RKO (cell line): Measurements from ENCODE around the gene DIAPH1.
A peak's percentile ranks its signal among the peaks of the same experiment; 100 is the strongest.

Experiments
- DNase-seq: peaks from one replicate; pipeline ENCODE4 v3.0.0-alpha.2; 2016; ENCODE audit warnings: low spot score

Gene DIAPH1

GRCh38 chr5:141519605-141520565 lies 98.9 kb downstream of the DIAPH1 start:
- DNase-seq, result no peak

GRCh38 chr5:141518618-141519015 lies 100.2 kb downstream of the DIAPH1 start:
- DNase-seq, result no peak

- no peak for DNase-seq
Measured at GRCh38 chr5:141517880-141518617, 100.8 kb downstream of the DIAPH1 start.

DNA sequence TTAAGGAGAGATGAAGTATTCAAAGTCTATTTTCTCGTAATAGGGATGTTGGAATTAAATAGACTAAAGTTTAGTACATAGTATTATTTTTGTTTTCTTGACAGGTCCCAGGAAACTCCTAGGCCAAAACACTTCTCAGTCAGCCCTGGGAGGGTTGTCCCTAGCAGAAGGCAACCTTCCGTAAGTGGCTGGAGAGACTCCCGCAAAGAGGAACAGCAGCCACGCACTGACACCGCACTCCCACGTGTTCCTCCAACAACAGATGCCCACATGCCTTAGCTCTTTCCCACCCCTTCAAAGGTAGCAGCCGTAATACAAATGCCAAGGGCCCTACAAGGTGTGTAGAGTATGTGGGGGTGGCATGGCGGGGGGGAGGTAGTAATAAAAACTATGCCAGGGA lies 101.5 kb downstream of the DIAPH1 start:
- DNase-seq, result no peak

DNA sequence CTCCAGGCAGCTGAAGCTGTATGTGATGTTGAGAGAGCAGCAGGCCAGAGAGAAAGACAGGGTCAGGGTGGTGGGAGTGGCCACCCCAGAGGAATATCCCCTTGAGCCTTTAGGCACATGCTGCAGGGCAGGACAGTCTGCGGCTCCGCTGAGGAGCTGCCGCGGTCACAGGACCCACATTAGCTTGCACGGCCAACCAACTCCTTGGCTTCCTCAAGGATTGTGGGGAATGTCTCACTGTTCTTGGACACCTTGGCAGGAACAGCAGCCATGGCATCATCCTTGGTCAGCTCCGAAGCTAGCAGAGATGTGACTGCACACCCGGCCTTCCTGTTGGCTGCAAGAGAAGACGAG lies 102.2 kb downstream of the DIAPH1 start:
- no peak for DNase-seq

DNA sequence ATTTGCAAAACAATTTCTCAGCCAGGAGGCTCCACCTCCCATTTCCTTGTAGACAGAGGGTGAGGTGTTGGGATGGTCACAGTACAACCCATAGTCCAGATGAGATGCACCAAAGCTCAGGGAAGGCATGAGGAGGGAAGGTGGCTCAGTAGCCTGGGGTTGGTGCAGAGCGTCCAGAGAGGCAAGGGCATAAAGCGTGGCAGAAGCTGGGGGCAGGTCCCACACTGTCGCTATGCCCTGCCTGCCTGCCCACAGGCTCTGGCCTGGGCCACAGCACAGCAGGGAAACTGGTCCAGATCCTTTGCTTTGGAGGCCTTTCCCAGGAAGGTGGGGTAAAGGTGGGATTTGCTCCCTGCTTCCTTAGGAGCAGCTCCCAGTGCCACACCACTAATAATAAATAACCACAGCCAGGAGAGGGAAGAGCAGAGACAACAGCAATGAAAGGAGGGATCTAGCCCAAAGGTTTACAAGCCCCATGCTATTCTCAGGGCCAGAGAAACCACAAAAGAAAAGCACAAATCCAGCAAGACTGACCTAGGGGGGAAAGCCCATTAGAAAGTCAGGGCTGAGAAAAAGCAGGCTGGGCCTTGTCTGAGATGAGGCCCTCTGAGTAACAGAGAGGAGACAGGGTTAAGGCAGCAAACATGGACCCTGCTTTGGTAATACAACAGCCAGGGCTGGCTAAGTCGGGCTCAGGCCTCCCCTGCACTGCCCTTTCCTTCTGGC lies 102.7 kb downstream of the DIAPH1 start:
- no peak for DNase-seq

GRCh38 chr5:141515141-141515540 lies 103.7 kb downstream of the DIAPH1 start:
- DNase-seq, result no peak

DNA sequence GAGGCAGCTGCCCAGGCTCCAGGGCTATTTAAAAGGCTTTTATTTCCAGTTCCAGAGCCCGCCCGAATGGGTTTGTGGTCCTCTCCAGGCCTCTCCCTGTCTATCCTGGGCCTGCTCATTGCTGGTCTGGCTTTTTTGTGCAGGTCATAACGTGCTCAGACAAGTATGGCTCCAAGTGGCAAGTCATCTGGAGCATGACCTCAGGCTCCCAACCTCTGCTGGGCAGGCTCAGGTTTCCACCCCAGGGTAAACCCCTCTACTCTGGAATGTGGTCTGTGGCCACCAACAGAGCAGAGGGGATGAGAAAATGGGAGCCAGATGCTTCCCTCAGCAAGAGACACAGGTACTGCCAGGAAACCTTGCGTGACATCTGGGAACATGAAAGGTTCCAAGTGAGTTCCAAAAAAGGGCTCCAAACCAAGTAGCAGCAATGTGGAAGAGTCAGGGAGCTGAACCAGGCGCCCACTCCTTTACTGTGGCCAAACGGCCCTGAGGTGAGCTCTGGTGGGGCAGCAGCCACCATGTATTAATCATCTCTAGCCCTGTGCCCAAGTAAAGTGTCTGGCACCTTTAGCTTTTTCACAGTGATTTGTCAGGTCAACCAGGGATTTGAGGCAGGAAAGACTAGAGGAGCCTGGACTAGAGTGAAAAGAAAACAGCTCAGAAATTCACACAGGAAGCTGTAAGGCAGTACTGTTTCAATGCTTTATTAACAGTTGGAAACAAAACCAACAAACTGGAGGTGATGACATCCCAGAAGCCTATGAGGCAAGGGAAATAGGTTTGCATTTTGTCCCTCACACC lies 104.3 kb downstream of the DIAPH1 start:
- no peak for DNase-seq

GRCh38 chr5:141513627-141514329 lies 105.0 kb downstream of the DIAPH1 start:
- DNase-seq, result no peak

GRCh38 chr5:141512911-141513626 lies 105.7 kb downstream of the DIAPH1 start:
- no peak for DNase-seq

DNA sequence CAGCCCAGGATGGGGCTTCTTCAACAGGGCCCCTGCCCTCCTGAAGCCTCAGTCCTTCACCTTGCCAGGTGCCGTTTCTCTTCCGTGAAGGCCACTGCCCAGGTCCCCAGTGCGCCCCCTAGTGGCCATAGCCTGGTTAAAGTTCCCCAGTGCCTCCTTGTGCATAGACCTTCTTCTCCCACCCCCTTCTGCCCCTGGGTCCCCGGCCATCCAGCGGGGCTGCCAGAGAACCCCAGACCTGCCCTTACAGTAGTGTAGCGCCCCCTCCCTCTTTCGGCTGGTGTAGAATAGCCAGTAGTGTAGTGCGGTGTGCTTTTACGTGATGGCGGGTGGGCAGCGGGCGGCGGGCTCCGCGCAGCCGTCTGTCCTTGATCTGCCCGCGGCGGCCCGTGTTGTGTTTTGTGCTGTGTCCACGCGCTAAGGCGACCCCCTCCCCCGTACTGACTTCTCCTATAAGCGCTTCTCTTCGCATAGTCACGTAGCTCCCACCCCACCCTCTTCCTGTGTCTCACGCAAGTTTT lies 106.3 kb downstream of the DIAPH1 start:
- DNase-seq, result no peak

DNA sequence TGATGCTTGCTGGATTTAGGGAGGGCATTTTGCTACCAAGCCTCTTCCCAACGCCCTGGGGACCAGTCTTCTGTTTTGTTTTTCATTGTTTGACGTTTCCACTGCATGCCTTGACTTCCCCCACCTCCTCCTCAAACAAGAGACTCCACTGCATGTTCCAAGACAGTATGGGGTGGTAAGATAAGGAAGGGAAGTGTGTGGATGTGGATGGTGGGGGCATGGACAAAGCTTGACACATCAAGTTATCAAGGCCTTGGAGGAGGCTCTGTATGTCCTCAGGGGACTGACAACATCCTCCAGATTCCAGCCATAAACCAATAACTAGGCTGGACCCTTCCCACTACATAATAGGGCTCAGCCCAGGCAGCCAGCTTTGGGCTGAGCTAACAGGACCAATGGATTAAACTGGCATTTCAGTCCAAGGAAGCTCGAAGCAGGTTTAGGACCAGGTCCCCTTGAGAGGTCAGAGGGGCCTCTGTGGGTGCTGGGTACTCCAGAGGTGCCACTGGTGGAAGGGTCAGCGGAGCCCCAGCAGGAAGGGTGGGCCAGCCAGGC lies 107.0 kb downstream of the DIAPH1 start:
- DNase-seq, result no peak

DNA sequence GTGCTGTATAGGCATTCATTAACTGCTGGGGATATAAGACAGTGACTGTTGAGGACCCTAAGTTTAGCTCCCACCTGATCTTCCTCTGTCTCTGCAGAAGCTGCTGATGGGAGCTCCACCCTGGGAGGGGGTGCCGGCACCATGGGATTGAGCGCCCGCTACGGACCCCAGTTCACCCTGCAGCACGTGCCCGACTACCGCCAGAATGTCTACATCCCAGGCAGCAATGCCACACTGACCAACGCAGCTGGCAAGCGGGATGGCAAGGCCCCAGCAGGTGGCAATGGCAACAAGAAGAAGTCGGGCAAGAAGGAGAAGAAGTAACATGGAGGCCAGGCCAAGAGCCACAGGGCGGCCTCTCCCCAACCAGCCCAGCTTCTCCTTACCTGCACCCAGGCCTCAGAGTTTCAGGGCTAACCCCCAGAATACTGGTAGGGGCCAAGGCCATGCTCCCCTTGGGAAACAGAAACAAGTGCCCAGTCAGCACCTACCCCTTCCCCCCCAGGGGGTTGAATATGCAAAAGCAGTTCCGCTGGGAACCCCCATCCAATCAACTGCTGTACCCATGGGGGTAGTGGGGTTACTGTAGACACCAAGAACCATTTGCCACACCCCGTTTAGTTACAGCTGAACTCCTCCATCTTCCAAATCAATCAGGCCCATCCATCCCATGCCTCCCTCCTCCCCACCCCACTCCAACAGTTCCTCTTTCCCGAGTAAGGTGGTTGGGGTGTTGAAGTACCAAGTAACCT lies 107.8 kb downstream of the DIAPH1 start:
- no peak for DNase-seq

GRCh38 chr5:141510160-141510559 lies 108.6 kb downstream of the DIAPH1 start:
- DNase-seq, result no peak

DNA sequence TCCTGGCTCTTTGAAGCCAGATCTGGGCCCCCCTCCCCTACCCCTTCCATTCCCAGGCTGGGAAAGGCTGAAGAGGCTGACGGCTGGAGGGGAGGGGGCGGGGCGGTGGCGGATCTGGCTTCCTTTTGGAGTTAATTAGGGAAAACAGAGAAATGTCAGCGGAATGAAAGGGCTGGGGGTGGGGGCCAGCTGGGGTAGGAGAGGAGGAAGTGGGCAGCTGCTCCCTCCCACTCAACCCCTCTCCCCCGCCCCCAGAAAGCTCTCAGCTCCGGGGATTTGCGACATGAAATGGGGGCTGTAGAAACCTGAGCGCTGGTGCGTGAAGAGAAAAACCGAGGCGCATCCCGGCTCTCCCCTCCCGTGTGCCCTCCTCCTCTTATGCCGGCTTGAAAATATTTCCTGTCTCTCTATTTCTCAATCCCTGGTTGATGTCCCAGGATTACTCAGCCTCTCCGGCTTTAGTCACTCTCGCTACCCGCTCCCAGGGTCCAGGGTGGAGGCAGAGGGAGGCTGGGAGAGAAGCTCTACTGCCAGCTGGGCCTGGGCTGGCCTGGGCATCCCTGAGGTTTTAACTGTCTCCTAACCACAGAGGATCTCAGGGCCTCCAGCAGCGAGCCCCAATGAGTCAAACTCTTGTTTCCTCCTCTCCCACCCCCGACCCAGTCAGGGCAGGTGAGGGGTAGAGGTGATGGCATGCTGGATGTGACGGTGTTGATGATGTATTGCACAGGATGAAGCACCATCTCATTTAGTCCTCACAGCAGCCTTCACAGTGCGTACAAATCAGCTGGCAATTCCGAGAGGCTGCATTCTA lies 109.8 kb downstream of the DIAPH1 start:
- peak; percentile 80 for DNase-seq

DNA sequence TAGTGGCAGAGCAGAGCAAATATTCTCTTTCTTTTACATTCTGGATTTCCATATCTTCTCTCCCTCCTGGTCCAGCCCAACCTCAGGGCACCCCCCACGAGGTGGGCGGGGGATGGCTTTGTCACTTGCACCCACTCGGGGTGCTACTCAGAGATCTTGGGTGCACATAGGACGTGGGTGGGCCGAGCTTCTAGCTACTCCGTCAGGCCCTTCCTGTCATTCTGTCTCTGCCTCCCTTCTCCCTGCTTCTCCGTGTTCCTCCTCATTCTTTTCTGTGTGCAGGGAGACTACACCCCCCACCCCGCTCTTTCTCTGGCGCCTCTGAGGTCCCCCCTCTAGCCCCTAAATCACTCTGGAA lies 110.4 kb downstream of the DIAPH1 start:
- no peak for DNase-seq

GRCh38 chr5:141507387-141508091 lies 111.3 kb downstream of the DIAPH1 start:
- no peak for DNase-seq
